NT2/D1 (cell line): ENCODE results near the gene SHFL.

ENCODE experiments used
- SUZ12 ChIP-seq: IDR thresholded peaks from 2 replicates; pipeline ENCODE4 v1.6.1; 2011; ENCODE audit not compliant: insufficient read length, insufficient read depth; ENCODE audit errors: extremely low read depth
- YY1 ChIP-seq: IDR thresholded peaks from 2 replicates; pipeline ENCODE4 v1.6.1; 2011; ENCODE audit not compliant: insufficient read length, insufficient read depth
- ZNF274 ChIP-seq: IDR thresholded peaks from 2 replicates; pipeline ENCODE4 v1.6.1; 2011; ENCODE audit warnings: mild to moderate bottlenecking, low read depth, low read length

- no peak for TF ChIP-seq YY1
- TF ChIP-seq SUZ12, result no peak
- no peak for TF ChIP-seq ZNF274
Observed at GRCh38 chr19:10104130-10104513, 18.0 kb downstream of the SHFL start.
